Measurements from ENCODE around the gene FARS2.

- TF ChIP-seq CTCF (IDR thresholded peaks at IDR 0.05 in 8 of 11, conservative IDR thresholded peaks at IDR 0.05 in 3 of 11) (no peak), POLR2AphosphoS5 (IDR thresholded peaks at IDR 0.05) (no peak), POLR2A (IDR thresholded peaks at IDR 0.05) (no peak)
These were observed 326.3 kb downstream of the FARS2 start for GRCh38 chr6:5587648-5588047.

Data from spleen (tissue), 7 donors.